ENCODE data around the gene TIAM2.

TIAM2 gene

DNA sequence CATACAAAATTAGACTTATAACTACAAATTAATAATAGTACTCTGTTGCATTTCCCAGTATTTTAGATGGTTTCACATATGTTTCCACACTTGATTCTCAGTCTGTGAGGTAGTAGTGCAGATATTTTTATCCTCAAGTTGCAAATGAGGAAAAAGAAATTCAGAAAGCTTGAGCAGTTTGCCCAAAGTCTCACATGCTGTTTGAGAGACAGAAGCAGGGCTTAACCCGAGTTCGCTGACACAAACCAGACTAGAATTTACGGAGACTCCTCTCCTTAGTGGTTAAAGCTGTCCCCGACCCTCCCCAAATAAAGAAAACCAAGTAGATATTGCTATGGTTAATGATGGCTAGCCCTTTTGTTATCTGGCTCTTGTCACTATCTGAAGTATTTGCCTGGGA lies 126.2 kb downstream of the TIAM2 start:
- H3K4me3 ChIP-seq (ENCODE audit: low read length) = no peak overlapping the region
- no peak for TF ChIP-seq ZNF274 (IDR thresholded peaks at IDR 0.05; ENCODE audit: low read depth, low read length)

DNA sequence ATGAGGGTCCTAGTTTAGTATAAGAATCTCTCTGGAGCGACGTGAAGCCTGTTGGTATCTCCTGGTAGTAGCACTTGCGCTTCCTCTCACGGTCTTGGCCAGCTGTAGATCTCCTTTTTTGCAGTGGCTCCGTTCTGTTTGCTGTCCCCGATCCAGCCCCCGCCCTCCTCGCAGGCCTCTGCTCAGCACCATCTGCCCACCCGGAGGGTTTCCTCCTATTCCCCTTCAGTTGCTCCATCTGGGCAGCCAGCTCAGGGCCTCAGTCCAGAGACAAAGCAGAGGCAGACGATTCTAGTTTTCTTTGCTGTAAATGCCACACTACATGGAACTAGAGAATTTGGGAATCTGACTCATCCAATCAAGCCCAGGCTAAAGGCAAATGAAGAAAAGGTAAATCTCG lies 126.6 kb downstream of the TIAM2 start:
- H3K4me3 ChIP-seq (ENCODE audit: low read length) = no peak overlapping the region
- no peak for TF ChIP-seq ZNF274 (IDR thresholded peaks at IDR 0.05; ENCODE audit: low read depth, low read length)

DNA sequence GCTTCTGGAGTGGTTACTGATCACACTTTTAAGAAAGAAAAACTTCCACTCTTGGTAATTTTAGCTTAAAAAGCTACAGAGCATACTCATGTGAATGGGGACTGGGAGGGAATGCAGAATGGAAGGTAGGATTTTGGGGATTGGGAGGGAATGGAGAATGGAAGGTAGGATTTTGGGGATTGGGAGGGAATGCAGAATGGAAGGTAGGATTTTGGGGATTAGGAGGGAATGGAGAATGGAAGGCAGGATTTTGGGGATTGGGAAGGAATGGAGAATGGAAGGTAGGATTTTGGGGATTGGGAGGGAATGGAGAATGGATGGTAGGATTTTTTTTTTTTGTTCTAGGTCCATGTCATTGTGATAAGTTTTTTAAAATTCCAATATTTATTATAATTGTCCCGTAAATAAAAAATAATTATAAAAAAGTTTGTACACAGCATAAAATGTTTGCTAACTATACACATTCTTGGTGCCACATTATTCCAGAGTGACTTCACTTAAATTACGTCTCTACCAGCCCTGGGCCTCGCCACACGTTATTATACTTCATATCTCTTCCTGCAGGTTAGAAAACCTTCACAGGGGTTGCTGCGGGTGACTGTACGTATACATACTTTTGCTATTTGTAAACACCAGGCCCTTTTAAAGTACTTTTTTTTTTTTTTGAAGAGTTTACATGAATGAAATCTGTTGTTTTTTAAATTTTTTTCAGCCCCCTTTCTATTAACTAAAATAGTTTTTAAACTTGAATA lies 127.3 kb downstream of the TIAM2 start:
- no peak overlapping the region for H3K4me3 ChIP-seq (ENCODE audit: low read length)
- no peak for TF ChIP-seq ZNF274 (IDR thresholded peaks at IDR 0.05; ENCODE audit: low read depth, low read length)

DNA sequence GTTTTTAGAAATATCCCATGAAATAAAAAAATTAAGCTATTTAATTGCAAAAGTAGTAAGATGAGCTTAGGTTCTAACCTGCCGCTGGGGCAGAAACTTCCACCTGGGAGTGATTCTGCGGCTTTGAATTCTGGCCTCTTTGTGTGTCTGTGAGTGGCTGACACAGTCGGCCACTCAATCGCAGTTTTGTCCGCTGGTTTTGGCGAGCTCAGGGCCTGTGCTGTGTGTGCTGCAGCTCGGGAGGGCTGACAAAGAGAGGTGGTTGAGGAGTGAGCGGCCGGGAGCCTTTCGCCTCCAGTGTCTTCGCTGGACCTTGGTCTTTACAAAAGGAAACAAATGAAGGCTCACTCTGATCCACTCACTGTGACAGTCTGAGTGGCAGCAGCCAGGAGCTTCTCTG lies 128.4 kb downstream of the TIAM2 start:
- TF ChIP-seq ZNF274 (IDR thresholded peaks at IDR 0.05; ENCODE audit: low read depth, low read length) = no peak
- no peak overlapping the region for H3K4me3 ChIP-seq (ENCODE audit: low read length)

DNA sequence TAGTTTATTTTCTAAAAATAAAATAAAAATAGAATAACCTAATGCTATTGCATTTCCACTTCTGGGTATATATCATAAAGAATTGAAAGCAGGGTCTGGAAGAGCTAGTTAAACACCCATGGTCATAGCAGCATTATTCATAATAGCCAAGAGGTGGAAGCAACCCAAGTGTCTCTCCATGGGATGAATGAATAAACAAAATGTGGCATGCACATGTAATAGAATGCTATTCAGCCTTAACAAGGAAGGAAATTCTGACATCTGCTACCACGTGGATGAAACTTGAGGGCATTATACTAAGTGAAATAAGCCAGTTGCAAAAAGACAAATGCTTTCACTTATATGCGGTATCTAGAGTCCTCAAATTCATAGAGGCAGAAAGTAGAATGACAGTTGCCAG lies 130.8 kb downstream of the TIAM2 start:
- no peak for TF ChIP-seq ZNF274 (IDR thresholded peaks at IDR 0.05; ENCODE audit: low read depth, low read length)
- H3K4me3 ChIP-seq (ENCODE audit: low read length) = no peak overlapping the region

DNA sequence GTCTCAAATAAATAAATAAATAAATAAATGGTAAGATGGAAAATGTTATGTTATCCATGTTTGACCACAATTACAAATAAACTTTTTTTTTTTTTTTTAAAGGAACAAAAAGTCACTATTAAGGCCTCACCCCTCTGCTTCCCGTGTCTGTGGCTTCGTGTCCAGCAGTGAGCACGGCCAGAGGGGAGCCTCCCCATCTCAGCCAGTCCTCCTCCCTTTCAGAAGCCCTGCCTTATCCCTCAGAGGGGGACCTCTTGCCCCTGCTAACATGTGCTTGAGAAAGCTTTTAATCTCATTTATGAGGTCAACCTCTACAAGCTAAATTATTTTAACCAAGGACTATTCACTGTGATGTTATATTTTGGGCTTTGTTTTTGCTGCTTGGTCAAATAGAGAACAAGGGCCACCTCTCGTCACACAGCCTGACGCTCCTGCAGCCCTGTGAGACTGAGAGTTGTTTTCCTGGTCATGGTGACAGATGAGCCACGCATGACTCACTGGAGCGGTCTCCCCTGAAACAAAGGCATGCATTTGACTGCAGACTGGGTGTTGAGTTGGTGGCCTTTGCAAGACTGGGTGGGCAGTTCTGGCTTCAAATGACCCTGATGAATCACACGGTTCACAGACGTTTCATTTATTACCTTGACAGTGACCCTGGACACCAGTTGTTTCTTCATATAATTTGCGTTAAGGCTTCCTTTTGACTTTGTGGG lies 131.8 kb downstream of the TIAM2 start:
- H3K4me3 ChIP-seq (ENCODE audit: low read length) = no peak overlapping the region

DNA sequence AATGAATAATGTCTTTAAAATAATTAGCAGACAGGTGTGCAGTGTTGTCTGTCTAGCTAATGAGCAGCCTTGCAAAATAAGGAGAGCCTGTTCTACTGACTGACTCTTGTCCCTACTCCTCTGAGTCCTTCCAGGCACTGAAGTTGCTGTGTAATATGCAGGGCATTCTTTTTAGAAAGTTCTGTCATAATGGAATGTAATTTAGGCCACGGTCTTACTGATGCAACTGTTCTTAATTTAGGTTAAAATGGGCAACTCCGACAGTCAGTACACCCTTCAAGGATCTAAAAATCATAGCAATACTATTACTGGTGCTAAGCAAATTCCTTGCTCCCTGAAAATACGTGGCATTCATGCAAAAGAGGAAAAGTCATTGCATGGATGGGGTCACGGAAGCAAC lies 133.9 kb downstream of the TIAM2 start:
- TF ChIP-seq ZNF274 (IDR thresholded peaks at IDR 0.05; ENCODE audit: low read depth, low read length) = no peak
- H3K4me3 ChIP-seq (ENCODE audit: low read length) = no peak overlapping the region

More for the DNA sequence above, 131.8 kb downstream of the TIAM2 start:
- TF ChIP-seq ZNF274 (IDR thresholded peaks at IDR 0.05; ENCODE audit: low read depth, low read length) = no peak

DNA sequence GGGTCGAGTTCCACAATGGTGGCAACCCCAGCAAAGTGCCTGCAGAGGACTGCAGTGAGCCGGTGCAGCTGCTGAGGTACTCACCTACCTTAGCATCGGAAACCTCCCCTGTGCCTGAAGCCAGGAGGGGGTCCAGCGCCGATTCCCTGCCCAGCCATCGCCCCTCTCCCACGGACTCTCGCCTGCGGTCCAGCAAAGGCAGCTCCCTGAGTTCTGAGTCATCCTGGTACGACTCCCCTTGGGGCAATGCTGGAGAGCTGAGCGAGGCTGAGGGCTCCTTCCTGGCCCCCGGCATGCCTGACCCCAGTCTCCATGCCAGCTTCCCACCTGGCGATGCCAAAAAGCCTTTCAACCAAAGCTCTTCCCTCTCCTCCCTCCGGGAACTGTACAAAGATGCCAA lies 134.6 kb downstream of the TIAM2 start:
- no peak for TF ChIP-seq ZNF274 (IDR thresholded peaks at IDR 0.05; ENCODE audit: low read depth, low read length)
- H3K4me3 ChIP-seq (ENCODE audit: low read length) = no peak overlapping the region

DNA sequence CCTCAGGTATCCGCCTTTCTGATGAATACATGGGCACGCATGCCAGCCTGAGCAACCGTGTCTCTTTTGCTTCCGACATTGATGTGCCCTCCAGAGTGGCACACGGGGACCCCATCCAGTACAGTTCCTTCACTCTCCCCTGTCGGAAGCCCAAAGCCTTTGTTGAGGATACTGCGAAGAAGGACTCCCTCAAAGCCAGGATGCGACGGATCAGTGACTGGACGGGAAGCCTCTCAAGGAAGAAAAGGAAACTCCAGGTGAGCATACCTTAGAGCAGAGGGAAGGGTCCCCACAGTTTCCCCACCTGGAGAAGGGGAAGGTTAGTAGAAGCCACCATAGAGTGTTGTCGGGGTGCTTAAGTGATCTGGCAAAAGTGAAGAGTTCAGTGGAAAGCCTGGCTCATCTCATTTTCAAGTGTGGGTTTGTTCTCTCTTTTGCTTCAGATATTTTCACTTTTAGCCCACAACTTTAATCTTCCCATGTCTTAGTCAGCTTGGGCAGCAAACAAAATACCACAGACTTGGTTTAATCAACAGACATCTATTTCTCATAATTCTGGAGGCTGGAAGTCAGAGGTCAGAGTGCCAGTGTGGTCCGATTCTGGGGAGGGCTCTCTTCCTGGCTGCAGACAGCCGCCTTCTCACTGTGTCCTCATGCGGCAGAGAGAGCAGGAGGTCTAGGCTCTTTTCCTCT lies 135.2 kb downstream of the TIAM2 start:
- TF ChIP-seq ZNF274 (IDR thresholded peaks at IDR 0.05; ENCODE audit: low read depth, low read length) = no peak
- no peak overlapping the region for H3K4me3 ChIP-seq (ENCODE audit: low read length)

DNA sequence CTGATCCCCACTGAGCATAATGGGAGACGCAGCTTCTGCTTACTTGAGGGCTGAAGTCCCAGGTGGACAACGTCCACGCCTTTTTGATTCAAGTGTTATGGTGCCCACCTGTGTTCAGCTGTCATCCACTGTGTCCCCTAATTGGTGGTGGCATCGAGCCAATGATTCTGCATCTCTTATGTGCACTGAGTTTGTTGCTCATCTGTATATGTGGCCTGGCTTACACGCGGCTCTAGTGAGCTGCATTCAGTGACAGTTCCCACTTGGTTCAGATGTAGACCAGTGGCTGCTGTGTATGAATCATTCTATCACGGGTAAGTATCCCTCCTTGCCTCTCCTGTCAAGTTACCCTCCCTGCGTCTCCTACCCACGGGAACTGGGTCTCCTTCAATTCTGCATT lies 137.5 kb downstream of the TIAM2 start:
- TF ChIP-seq ZNF274 (IDR thresholded peaks at IDR 0.05; ENCODE audit: low read depth, low read length) = no peak
- H3K4me3 ChIP-seq (ENCODE audit: low read length) = no peak overlapping the region

DNA sequence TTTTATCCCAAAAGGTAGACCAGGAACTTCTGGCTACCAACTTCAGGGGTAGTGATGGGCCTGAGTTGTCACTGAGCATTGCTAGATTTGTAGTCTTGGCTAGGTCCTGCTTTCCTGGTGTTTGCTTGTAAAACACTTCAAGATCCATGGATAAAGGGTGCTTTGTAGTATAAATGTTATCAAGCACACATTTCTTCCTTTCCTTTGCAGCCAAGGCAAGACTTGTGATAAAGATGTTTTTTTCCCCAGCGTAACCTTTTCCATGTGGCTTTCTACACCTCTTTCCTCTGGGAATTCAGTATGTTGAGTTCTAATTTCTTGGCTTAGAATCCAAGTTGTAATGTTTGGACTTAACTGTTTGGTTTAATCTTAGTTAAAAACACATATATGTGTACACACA lies 145.9 kb downstream of the TIAM2 start:
- no peak for TF ChIP-seq ZNF274 (IDR thresholded peaks at IDR 0.05; ENCODE audit: low read depth, low read length)
- no peak overlapping the region for H3K4me3 ChIP-seq (ENCODE audit: low read length)

DNA sequence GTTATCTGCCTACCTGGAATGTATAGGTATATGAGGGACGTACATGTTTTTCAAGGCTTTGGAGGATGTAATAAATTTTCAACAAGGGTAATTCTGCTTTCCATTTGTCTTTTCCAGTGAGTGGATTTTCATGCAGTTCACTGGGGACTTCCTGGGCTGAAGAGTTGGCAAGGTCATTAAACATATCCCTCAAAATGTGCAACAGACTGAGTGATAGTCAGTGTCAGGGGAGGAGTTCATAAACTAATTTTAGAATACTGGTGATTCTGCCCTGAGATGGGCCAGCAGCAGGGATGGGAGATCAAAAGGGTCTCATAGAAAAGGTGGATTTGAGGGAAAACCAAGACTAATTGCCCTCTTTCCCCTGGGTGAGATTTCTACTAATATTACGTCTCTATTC lies 146.4 kb downstream of the TIAM2 start:
- no peak for TF ChIP-seq ZNF274 (IDR thresholded peaks at IDR 0.05; ENCODE audit: low read depth, low read length)
- no peak overlapping the region for H3K4me3 ChIP-seq (ENCODE audit: low read length)

DNA sequence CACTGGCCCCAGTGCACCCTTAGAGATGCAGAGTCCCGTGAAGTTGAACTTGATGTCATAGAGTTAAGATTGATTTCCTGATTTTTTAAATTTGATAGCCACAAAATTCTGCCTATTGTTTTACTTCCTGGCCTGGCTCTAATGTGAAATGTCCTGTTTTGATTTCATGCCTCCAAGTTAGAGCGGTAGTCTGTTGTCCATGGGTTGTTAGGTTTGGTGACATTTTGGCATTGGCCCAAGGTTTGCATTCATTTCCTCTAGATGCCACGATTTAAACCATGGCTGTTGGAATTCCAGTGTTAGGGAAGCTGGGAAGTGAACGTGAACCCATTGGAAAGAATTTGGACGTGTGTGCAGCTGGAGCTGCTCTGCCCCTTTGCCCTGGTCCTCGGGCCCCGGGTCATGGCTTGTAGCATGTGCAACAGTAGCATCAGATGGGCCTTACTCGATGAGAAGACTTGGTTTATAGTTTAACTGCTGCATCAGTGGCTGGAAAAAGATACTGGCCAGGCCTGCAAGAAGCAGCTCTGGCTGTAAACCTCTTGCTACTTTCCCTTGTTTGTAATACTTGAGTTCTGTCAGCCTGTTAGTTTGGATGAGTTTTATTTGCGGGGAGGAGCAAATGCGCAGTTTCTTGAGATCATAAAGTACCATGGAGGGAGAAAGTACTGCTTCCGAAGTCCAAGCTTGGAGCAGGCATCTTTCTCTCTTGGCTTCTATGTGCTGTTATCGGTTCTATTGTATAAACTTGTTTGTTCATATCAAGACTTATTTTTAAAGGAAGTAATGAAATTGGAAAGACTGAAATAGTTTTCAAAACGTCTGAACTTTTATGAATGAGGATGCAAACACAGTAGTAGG lies 147.3 kb downstream of the TIAM2 start:
- H3K4me3 ChIP-seq (ENCODE audit: low read length) = no peak overlapping the region

DNA sequence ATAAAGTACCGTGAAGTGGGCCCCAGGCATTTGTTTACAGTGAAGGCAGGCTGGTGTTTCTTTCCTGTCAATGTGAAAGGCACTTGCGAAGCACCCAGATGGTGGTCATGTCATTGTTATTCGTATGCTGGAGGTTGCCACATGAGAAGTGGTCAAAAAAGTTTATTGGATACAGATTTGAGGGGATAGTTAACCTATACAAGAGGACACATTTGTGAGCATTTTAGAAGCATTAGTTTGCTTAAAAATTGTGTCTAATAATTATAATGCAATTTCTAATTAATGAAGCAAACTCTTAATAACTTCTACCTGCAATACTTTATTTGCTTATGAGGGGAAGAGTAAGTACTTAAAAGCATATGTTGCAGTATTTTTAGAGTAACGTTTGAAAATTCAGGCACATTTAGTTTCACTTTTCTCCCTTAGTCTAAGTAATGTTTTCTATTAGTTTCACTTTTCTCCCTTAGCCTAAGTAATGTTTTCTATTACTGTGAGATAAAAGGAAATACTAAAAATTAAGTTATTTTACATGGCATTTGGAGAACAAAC lies 148.0 kb downstream of the TIAM2 start:
- TF ChIP-seq ZNF274 (IDR thresholded peaks at IDR 0.05; ENCODE audit: low read depth, low read length) = no peak
- no peak overlapping the region for H3K4me3 ChIP-seq (ENCODE audit: low read length)

More for the DNA sequence above, 147.3 kb downstream of the TIAM2 start:
- no peak for TF ChIP-seq ZNF274 (IDR thresholded peaks at IDR 0.05; ENCODE audit: low read depth, low read length)
